HepG2 (cell line): ENCODE results near the gene BTRC. TPM values are rescaled to one million over a fixed set of nuclear protein-coding genes. Genes with fewer than 3 reads are reported as not detected.

Experiments
- CTCF ChIP-seq: sonication (generic); formaldehyde crosslinking; IDR thresholded peaks from 2 replicates; pipeline ENCODE4 v1.5.0; 2020; ENCODE audit warnings: mild to moderate bottlenecking, missing genetic modification reagents, moderate library complexity
- GATAD2A ChIP-seq: IDR thresholded peaks from 2 replicates; pipeline ENCODE4 v1.6.1; 2016
- GTF3A ChIP-seq: sonication (generic); formaldehyde crosslinking; conservative IDR thresholded peaks from 2 replicates; pipeline ENCODE4 v1.4.0; 2020; ENCODE audit warnings: mild to moderate bottlenecking, missing genetic modification reagents
- HMGXB4 ChIP-seq, 2 experiments: sonication (generic) in 1 of 2; formaldehyde crosslinking in 1 of 2; IDR thresholded peaks; 2 replicates each; pipeline versions ENCODE4 v1.4.0 to v1.6.1; 2018 to 2020; ENCODE audit warnings: missing genetic modification reagents in 2 of 2, borderline replicate concordance in 1 of 2, low read depth in 1 of 2, mild to moderate bottlenecking in 1 of 2, missing biosample characterization in 1 of 2
- NKX3-1 ChIP-seq: sonication (generic); formaldehyde crosslinking; IDR thresholded peaks from 2 replicates; pipeline ENCODE4 v1.5.0; 2020; ENCODE audit warnings: missing genetic modification reagents
- PHF21A ChIP-seq: sonication (generic); formaldehyde crosslinking; IDR thresholded peaks from 2 replicates; pipeline ENCODE4 v1.5.0; 2020; ENCODE audit warnings: mild to moderate bottlenecking, missing genetic modification reagents
- PREB ChIP-seq: sonication (generic); formaldehyde crosslinking; IDR thresholded peaks from 2 replicates; pipeline ENCODE4 v1.4.0; 2020; ENCODE audit warnings: missing genetic modification reagents
- RAD21 ChIP-seq: fragments of 450-650 bp; formaldehyde crosslinking; IDR thresholded peaks from 2 replicates; pipeline ENCODE4 v1.5.0; 2020; ENCODE audit warnings: mild to moderate bottlenecking
- SAP130 ChIP-seq: IDR thresholded peaks from 2 replicates; pipeline ENCODE4 v1.6.1; 2016; ENCODE audit warnings: low read depth
- SMAD3 ChIP-seq: sonication (generic); formaldehyde crosslinking; IDR thresholded peaks from 2 replicates; pipeline ENCODE4 v1.4.0; 2020; ENCODE audit warnings: missing genetic modification reagents
- STAG1 ChIP-seq: sonication (generic); formaldehyde crosslinking; IDR thresholded peaks from 2 replicates; pipeline ENCODE4 v1.4.0; 2020; ENCODE audit warnings: missing genetic modification reagents
- TFDP1 ChIP-seq: IDR thresholded peaks from 2 replicates; pipeline ENCODE4 v1.6.1; 2016; ENCODE audit warnings: missing compliant biosample characterization, missing genetic modification reagents, borderline replicate concordance
- THAP11 ChIP-seq: IDR thresholded peaks from 2 replicates; pipeline ENCODE4 v1.6.1; 2016; ENCODE audit warnings: missing biosample characterization, missing genetic modification reagents
- ZC3H13 ChIP-seq: sonication (generic); formaldehyde crosslinking; IDR thresholded peaks from 2 replicates; pipeline ENCODE4 v1.8.1; 2023; ENCODE audit warnings: mild to moderate bottlenecking, missing genetic modification reagents, moderate library complexity
- ZNF20 ChIP-seq: sonication (generic); formaldehyde crosslinking; IDR thresholded peaks from 2 replicates; pipeline ENCODE4 v1.4.0; 2020; ENCODE audit warnings: mild to moderate bottlenecking, moderate library complexity, missing genetic modification reagents
- ZNF383 ChIP-seq: sonication (generic); formaldehyde crosslinking; IDR thresholded peaks from 2 replicates; pipeline ENCODE4 v1.4.0; 2020; ENCODE audit warnings: missing genetic modification reagents, mild to moderate bottlenecking, borderline replicate concordance
- ZNF816 ChIP-seq: sonication (generic); formaldehyde crosslinking; IDR thresholded peaks from 2 replicates; pipeline ENCODE4 v1.8.0; 2022; ENCODE audit warnings: missing genetic modification reagents, mild to moderate bottlenecking, borderline replicate concordance
- ZNF841 ChIP-seq: sonication (generic); formaldehyde crosslinking; IDR thresholded peaks from 2 replicates; pipeline ENCODE4 v1.8.1; 2023; ENCODE audit warnings: missing genetic modification reagents, borderline replicate concordance
- ZSCAN9 ChIP-seq: IDR thresholded peaks from 2 replicates; pipeline ENCODE4 v1.6.1; 2016; ENCODE audit warnings: borderline replicate concordance
- polyA plus RNA-seq, 8 experiments: library from polyadenylated mRNA; depleted of rRNA in 3 of 8; stranded (reverse) in 7 of 8; unstranded in 1 of 8; fragments of >200 nt; fragmentation: Illumina TruSeq in 4 of 8; extraction: Trizol in 4 of 8; gene quantifications; 2 replicates each; pipeline versions ENCODE4 v1.2.1 to v1.2.3, GENCODE V29; 2011 to 2016; ENCODE audit warnings: low read depth in 4 of 8, missing spikeins in 1 of 8, mixed read lengths in 1 of 8; ENCODE audit not compliant: insufficient read depth in 1 of 8
- total RNA-seq, 5 experiments: library from RNA; depleted of rRNA; stranded (reverse); fragments of >200 nt; fragmentation: Illumina TruSeq; extraction: Trizol; gene quantifications; 2 replicates each; pipeline ENCODE4 v1.2.3, GENCODE V29; 2016; ENCODE audit warnings: low read depth in 1 of 5

Gene BTRC
- total and polyA plus RNA-seq, 2 of the 13 experiments (the other 11 are each of a cell fraction or from before 2014, with no cell fraction given): 12.0 to 14.4 TPM

- TF ChIP-seq ZNF816 (no peak), ZSCAN9 (0 out of 2 replicates have a peak, but pooled peaks have one; percentile 26), ZC3H13 (CRISPR knock-in tag) (no peak), GTF3A (CRISPR knock-in tag) (no peak), SMAD3 (CRISPR knock-in tag) (no peak), PREB (CRISPR knock-in tag) (no peak), TFDP1 (CRISPR knock-in tag) (no peak), NKX3-1 (CRISPR knock-in tag) (no peak), STAG1 (CRISPR knock-in tag) (peak; percentile 52), ZNF841 (CRISPR knock-in tag) (no peak), PHF21A (no peak), HMGXB4 (CRISPR knock-in tag; IDR thresholded peaks at IDR 0.05; ENCODE audit: borderline replicate concordance in 1 of 2, low read depth in 1 of 2) (0 out of 4 replicates have a peak, but pooled peaks of 1 of the 2 experiments have one; percentile 25), ZNF383 (no peak), RAD21 (peak; percentile 29; the same call in 1 of the 2 replicates), SAP130 (CRISPR knock-in tag) (0 out of 2 replicates have a peak, but pooled peaks have one; percentile 17), CTCF (peak; percentile 82), ZNF20 (no peak), THAP11 (CRISPR knock-in tag) (0 out of 2 replicates have a peak, but pooled peaks have one; percentile 20), GATAD2A (0 out of 2 replicates have a peak, but pooled peaks have one; percentile 30)
Observed at GRCh38 chr10:101467286-101467770, 113.4 kb downstream of the BTRC start (continued).
